HG03064 (cell line): ENCODE data around the gene PRR13.
"Not testable (repeated sequence)": the region's sequence is repeated elsewhere in the genome, so short reads cannot be mapped to it uniquely, and the experiment has no call there.

Experiments
- ATAC-seq: cut with Tn5 transposase; IDR thresholded peaks from one replicate; pipeline ENCODE4 v1.9.1; 2021; ENCODE audit warnings: low read depth; ENCODE audit not compliant: unreplicated experiment

Gene PRR13, protein sequence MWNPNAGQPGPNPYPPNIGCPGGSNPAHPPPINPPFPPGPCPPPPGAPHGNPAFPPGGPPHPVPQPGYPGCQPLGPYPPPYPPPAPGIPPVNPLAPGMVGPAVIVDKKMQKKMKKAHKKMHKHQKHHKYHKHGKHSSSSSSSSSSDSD

DNA sequence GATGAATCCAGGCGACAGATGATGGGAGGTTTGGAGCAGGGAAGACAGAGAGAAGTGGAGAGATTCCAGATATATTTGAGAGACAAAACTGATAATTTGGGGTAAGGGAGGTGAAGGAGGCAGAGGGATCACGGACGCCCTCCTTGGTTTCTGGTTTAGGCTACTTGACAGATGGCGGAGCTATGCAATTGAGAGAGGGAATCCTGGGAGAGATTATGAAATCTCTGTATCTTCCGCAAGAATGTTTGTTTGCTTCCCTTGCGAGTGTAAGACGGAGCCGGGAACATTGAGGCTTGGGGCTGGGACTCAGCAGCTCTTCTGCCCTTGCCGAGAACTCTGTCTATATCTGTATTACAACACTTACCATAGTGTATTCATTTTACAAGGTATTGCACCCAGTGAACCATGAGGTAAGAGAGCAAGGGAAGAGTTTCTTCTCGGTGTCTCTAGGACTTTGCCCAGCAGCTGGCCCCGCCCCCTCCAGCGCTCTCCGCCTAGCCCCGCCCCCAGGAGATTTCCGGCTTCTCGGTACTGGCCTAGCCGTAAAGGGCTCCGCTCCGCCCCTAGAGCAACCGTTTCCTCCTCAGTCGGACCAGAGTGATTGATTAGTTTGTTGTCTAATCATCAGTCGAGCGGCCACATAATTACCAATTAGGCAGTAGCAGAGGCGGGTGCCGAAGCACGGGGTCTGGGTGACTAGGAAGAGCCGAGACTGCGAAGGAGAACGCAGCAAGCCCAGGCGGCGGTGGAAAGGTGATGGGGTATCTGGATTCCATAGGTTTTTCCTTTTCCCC lies at the start of gene PRR13:
TSS of gene PRR13 (plus strand) at position 695 of the 794 bp plus-strand sequence. CDS start 981 bp downstream, outside the sequence.
- peak; percentile 93 for ATAC-seq

DNA sequence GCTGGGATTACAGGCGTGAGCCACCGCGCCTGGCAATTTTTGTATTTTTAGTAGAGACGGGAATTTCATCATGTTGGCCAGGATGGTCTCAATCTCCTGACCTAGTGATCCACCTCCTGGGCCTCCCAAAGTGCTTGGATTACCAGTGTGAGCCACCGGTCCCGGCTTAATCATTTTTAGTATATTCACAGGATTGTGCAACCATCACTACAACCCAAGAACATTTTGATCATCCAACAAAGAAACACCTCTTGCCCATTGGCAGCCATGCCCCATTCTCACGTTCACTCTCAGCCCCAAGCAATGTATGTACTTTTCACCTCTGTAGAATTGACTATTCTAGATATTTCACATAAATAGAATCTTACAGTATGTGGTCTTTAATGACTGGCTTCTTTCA lies 41.6 kb upstream of the PRR13 start:
- ATAC-seq = no peak

DNA sequence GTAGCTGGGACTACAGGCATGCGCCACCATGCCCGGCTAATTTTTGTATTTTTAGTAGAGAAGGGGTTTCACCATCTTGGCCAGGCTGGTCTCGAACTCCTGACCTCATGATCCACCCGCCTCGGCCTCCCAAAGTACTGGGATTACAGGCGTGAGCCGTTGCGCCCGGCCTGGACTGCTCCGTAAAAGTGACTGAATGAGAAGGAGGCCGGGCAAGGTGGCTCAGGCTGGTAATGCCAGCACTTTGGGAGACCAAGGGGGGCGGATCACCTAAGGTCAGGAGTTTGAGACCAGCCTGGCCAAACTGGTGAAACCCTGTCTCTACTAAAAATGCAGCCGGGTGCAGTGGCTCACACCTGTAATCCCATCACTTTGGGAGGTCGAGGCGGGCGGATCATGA lies 39.2 kb upstream of the PRR13 start:
- not testable (repeated sequence) for ATAC-seq

DNA sequence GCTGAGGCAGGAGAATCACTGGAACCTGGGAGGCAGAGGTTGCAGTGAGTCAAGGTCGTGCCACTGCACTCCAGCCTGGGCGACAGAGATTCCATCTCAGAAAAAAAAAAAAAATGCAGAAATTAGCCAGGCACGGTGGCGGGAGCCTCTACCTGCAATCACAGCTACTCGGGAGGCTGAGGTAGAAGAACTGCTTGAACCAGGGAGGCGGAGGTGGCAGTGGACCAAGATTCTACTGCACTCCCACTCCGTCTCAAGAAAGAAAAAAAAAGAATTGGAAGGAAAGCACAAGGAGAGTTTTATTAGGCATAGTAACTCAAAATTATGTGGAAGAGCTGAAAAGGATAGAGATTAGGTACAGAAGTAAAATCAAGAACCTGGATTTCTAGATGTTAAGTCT lies 38.7 kb upstream of the PRR13 start:
- no peak for ATAC-seq

DNA sequence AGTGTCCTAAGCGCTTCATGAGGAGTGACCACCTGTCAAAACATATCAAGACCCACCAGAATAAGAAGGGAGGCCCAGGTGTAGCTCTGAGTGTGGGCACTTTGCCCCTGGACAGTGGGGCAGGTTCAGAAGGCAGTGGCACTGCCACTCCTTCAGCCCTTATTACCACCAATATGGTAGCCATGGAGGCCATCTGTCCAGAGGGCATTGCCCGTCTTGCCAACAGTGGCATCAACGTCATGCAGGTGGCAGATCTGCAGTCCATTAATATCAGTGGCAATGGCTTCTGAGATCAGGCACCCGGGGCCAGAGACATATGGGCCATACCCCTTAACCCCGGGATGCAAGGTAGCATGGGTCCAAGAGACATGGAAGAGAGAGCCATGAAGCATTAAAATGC lies 30.6 kb upstream of the PRR13 start:
- no peak for ATAC-seq

DNA sequence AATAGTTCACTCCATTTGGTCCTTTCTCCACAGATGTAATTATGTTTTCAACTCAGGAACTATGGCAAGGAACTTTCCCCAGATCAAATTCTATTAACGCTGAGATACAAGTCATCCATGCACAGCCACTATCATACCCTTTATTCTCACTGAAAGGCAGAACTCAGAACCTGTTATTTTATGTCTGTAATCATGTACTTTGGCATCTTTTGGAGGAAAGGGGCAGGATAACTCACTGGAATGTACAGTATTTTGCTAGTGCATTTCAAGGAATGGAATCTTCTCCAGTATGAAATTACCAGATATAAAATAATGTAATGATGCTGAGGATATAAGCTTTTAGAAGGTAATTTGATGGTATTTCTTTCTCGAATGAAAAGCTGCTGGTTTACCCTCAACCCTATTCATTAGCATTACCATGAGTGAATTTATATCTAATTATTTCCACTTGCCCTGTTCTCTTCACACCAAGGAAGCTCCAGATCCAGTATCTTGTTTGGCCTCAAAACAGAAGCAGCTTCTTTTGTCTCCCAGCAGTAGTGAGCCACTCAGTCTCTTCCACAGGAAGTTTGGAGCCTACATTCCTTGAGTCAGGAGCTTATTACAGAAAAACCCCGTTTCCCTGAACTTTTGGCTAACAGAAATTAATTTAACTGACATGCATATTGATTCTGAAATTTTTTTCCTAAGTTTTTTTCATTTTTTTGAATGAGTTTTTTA lies 27.9 kb upstream of the PRR13 start:
- no peak for ATAC-seq

DNA sequence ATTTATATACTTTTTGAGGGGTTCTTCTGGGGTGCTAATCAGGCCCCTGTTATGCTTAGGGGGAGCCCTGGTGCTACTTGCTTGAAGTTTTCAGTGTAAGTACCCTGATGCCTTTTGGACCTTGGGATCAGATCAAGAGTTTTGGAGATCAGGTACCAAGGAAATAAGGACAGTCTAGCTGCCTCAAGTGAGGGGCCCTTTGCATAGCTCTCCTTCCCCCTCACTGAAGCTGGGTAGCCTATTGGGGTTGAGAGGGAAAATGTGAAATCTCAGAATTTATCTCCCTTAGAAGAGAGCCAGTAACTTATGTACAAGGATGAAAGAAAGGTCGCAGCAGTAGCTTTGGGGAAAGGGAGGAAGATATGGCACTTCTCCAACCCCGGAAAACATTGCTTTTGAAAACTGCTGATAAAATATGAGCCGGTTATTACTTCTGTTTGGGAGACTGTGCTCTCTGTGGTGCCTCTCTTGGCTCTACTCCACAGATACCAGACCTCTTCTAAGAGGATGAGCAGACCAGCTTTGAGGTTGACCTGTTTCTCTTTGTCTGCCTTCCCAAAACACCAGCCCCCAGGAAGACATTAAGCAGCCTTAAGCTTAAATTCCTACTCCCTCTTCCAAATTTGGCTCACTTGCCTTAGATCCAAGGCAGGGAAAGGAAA lies 26.6 kb upstream of the PRR13 start:
- ATAC-seq = no peak

DNA sequence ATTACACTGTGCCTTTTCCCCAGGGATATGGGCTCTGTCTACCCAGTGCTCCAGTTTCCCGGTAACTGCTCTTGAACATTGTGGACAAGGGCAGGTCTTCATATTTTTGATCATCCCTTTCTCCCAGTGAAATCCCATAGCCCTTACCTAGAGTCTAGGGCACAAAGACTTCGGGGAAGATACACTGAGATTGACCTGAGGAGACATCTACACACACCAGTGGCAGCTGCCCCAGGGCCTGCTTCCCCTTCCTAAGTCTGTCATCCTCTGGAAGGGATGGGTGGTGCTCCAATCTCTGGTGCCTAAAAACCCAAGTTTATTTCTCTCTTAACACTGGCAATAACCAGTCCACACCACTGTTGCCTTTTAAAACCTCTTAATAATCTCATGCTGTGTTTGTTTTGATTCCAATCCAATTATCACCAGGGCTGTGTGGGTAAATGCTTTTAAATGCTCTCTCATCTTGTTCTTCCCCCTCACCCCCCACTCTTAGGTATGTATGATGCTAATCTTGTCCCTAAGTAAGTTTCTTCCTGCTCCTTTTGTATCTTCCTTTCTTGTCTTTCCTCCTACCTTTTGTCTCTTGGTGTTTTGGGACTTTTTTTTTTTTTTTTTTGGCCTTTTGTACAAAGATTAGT lies 25.7 kb upstream of the PRR13 start:
- not testable (repeated sequence) for ATAC-seq

DNA sequence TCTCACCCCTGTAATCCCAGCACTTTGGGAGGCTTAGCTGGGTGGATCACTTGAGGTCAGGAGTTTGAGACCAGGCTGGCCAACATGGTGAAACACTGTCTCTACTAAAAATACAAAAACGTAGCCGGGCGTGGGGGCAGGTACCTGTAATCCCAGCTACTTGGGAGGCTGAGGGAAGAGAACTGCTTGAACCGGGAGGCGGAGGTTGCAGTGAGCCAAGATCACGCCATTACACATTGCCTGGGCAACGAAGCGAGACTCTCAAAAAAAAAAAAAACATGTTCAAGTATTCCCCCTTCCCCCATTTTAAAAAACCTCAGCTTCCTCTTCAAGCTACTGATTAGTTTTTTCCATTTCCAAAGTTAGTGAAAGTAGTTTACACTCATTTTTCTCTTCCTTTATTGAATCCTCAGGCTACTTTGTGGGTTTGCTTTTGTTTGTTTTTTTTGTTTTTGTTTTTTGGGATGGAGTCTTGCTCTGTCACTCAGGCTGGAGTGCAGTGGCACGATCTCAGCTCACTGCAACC lies 24.2 kb upstream of the PRR13 start:
- not testable (repeated sequence) for ATAC-seq

DNA sequence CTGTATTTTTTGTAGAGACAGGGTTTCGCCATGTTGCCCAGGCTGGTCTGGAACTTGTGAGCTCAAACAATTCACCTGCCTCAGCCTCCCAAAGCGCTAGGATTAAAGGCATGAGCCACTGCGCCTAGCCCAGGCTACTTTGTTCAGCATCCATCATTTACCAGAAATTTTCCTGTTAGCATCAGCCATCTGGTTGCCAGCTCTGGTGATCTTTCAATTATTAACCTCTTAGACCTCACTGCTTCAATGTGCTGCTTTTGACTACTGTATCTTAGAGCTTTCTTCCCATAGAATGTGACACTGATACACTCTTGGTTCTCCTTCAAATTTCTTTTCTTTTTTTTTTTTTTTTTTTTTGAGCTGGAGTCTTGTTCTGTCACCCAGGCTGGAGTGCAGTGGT lies 23.3 kb upstream of the PRR13 start:
- no peak for ATAC-seq

DNA sequence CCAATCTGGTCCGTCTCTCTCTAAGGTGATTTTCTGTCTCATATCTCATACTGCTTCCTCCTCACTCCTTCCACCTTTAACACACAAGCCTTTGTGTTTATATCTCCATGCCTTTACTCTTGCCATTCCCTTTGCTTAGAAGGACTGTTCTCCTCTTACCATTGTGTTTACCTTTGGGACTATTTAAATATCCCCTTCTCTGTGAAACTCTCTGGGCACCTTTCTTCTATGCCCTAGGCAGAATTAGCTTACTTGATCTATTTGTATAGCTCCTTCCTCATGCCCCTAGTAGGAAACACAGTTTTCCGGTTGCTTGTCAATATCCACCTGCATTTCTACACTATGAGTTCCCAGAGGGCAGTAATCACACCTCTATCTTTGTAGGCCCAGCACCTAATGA lies 21.8 kb upstream of the PRR13 start:
- no peak for ATAC-seq

DNA sequence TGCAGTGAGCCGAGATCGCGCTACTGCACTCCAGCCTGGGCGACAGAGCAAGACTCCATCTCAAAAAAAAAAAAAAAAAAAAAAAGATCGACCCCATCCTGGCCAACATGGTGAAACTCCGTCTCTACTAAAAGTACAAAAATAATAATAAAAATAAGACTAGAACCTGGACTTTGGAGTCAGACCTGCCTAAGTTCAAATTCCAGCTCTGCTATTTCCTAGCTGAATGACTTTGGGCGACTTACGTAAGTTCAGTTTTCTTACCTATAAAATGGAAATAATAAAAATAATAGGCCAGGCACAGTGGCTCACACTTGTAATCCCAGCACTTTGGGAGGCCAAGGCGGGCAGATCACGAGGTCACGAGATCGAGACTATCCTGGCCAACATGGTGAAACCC lies 19.3 kb upstream of the PRR13 start:
- ATAC-seq = not testable (repeated sequence)

DNA sequence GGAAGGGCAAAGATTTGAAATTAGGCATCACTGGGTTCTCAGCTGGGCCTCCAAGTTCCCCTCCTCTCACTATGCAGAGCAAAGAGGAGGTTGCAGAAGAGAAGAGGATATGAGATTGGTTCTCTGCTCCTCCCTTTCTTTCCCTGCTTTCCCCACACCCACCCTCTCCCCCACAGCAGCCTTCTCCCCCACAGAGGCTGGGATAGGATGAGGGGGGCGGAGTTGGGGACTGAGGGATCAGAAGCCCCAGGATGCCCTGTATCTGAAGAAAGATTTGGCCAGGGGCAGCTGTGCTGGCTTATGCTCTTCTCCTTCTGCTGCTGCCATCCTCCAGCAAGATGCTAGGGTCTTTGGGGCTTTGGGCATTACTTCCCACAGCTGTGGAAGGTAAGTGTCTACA lies 17.9 kb upstream of the PRR13 start, which contains the start of gene AMHR2:
TSS of gene AMHR2 (plus strand) at position 259 of the 400 bp plus-strand sequence. CDS start at position 339, 80 bp downstream.
- ATAC-seq = no peak

DNA sequence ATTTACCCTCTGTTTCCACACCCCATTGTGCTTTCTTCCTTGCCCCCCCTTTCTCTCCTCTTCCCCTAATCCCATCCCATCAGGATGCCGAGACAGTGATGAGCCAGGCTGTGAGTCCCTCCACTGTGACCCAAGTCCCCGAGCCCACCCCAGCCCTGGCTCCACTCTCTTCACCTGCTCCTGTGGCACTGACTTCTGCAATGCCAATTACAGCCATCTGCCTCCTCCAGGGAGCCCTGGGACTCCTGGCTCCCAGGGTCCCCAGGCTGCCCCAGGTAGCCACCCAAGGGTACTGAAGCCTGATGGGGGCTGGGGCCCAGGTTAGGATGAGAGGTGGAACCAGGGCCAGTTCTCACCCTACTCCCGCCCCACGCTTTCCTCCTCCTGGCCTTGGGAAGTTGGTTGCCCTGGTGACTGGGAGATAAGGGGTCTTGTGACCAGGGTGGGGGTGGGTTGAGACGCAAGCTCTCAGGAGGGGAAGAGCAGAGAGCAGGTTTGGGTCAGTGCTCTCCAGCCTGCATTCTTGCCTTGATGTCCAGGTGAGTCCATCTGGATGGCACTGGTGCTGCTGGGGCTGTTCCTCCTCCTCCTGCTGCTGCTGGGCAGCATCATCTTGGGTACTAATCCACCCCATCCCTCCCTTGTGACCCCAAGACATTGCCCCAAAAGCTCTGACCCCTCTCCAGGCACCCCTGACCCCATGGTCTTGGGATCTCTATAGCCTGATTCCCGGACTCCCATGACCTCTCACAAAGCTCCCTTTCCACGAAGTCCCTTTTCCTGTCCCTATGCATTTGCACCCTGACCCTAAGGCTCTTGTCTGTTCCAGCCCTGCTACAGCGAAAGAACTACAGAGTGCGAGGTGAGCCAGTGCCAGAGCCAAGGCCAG lies 16.7 kb upstream of the PRR13 start:
- no peak for ATAC-seq

DNA sequence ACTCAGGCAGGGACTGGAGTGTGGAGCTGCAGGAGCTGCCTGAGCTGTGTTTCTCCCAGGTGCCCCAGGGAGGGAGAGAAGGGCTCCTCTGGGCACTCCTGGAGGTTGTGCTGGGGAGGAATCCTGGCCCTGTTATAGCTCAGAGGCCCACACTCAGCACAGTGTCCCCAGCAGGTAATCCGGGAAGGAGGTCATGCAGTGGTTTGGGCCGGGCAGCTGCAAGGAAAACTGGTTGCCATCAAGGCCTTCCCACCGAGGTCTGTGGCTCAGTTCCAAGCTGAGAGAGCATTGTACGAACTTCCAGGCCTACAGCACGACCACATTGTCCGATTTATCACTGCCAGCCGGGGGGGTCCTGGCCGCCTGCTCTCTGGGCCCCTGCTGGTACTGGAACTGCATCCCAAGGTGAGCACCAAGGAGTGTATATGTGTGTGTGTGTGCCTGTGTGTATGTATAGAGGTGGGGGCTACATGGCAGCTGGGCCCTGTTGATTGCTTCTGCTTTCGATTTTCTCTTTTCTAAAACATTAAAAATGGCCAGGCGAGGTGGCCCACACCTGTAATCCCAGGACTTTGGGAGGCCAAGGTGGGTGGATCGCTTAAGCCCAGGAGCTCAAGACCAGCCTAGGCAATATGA lies 15.9 kb upstream of the PRR13 start:
- ATAC-seq = no peak

DNA sequence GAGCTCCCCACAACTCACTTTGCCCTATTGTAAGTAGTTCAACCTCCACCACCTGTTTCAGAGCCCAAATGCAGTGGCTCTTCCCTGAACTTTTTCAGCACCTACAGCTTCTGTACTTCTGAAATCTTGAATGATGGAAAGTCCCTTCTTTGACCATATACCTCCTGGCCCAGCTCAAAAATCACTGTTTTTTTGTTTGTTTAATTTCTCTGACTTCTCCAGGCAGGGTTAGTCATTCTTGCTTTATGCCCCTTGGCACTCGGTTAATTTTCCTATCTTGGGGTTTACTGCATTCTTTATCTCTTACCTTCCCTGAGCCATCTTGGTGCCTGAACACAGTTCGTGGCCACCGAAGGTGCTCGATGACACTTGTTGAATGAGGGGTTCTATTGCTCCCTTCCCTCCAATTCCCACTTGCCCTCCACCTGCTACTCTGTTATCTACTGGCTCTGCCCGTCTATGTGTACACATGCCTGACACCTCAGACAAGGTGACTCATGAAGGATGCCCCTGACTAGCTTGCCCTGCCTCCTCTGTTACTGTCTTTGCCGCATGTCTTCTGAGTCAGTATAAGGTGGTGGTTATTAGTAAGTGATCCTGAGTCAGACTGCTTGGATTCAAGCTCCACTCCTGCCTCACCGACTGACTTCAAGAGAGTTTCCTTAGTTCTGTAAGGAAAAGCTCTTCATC lies 13.5 kb upstream of the PRR13 start:
- ATAC-seq = no peak

DNA sequence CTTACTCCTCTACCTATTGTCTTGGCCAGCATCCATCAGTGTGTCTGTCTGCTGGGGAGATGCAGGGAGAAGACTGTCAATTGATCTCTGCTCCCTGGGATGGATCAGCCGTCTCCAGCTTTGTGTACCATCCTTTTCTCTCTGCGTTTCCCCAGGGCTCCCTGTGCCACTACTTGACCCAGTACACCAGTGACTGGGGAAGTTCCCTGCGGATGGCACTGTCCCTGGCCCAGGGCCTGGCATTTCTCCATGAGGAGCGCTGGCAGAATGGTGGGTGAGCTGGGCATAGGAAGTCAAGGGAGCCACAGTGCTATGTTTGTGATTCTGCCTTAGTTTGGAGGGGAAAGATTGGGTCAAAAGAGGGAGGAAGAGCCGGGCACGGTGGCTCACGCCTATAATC lies 12.8 kb upstream of the PRR13 start:
- no peak for ATAC-seq

DNA sequence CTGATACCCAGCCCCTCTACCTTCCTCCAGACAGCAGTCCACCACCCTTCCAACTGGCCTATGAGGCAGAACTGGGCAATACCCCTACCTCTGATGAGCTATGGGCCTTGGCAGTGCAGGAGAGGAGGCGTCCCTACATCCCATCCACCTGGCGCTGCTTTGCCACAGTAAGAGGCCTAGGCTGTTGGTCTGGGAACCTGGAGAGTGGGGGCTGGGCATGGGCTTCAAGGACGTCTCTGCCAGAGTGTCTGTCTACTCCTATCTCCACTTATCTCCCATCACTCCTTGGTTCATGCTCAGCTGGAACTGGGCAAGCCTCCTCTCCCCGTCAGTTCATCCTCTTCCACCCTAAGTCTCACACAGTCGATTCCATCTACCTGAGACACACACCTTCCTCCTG lies 11.4 kb upstream of the PRR13 start:
- ATAC-seq = no peak
